Neural cell (in vitro differentiated cells): ENCODE results near the gene PRKCD.

Source experiments
- CTCF ChIP-seq: fragments of 450-650 bp; IDR thresholded peaks from 2 replicates; pipeline ENCODE4 v1.5.1; 2014; ENCODE audit warnings: antibody characterized with exemption, mild to moderate bottlenecking, moderate library complexity; ENCODE audit not compliant: poor library complexity, severe bottlenecking
- EP300 ChIP-seq: fragments of 450-650 bp; conservative IDR thresholded peaks from 2 replicates; pipeline ENCODE4 v1.6.1; 2014; ENCODE audit warnings: antibody characterized with exemption, mild to moderate bottlenecking, moderate library complexity; ENCODE audit not compliant: poor library complexity, severe bottlenecking
- EZH2 ChIP-seq: fragments of 200-600, 300-800 bp; shearing (Covaris generic), sonication (generic); IDR thresholded peaks from 2 replicates; pipeline ENCODE4 v1.6.1; 2014; ENCODE audit warnings: antibody characterized with exemption, low read length, borderline replicate concordance, mild to moderate bottlenecking; ENCODE audit not compliant: insufficient read depth, poor library complexity, severe bottlenecking
- MXI1 ChIP-seq: fragments of 450-650 bp; conservative IDR thresholded peaks from 2 replicates; pipeline ENCODE4 v1.6.1; 2014; ENCODE audit warnings: antibody characterized with exemption, mild to moderate bottlenecking; ENCODE audit not compliant: poor library complexity, severe bottlenecking
- POLR2AphosphoS5 ChIP-seq: IDR thresholded peaks from 2 replicates; pipeline ENCODE4 v1.6.1; 2012
- RAD21 ChIP-seq: fragments of 450-650 bp; conservative IDR thresholded peaks from 2 replicates; pipeline ENCODE4 v1.6.1; 2014; ENCODE audit warnings: antibody characterized with exemption, mild to moderate bottlenecking, moderate library complexity
- REST ChIP-seq: IDR thresholded peaks from 2 replicates; pipeline ENCODE4 v1.6.1; 2012; ENCODE audit warnings: borderline replicate concordance
- SMC3 ChIP-seq: fragments of 450-650 bp; conservative IDR thresholded peaks from 2 replicates; pipeline ENCODE4 v1.6.1; 2014; ENCODE audit warnings: antibody characterized with exemption, mild to moderate bottlenecking, moderate library complexity; ENCODE audit not compliant: poor library complexity
- TAF1 ChIP-seq: IDR thresholded peaks from 2 replicates; pipeline ENCODE4 v1.6.1; 2012; ENCODE audit warnings: low read depth

- TF ChIP-seq CTCF (no peak), EP300 (no peak), REST (no peak), SMC3 (no peak), POLR2AphosphoS5 (no peak), EZH2 (no peak), RAD21 (no peak), TAF1 (no peak), MXI1 (no peak)
Observed at GRCh38 chr3:53187430-53187829, 26.4 kb downstream of the PRKCD start.
